ENCODE results near the gene SPEM3. TPM values are rescaled to one million over a fixed set of nuclear protein-coding genes. Genes with fewer than 3 reads are reported as not detected.

SPEM3 gene
- total RNA-seq, 2 experiments from 2014 or later = not detected

- Histone ChIP-seq H3K9me3 (ENCODE audit: low read length) (no peaks in the 10 kb centered on the region), H3K9me2 (ENCODE audit: insufficient read depth, low read length) (no peaks in the 10 kb centered on the region), H3K4me1 (ENCODE audit: insufficient read depth, low read length, poor library complexity, severe bottlenecking) (no peaks in the 10 kb centered on the region), H3K4me2 (ENCODE audit: low read length) (no peak overlapping the region), H4K20me1 (ENCODE audit: insufficient read depth, low read length) (no peaks in the 10 kb centered on the region), H3K36me3 (ENCODE audit: insufficient read depth, low read length) (no peaks in the 10 kb centered on the region), H3K4me3 (ENCODE audit: low read depth, low read length, poor library complexity, severe bottlenecking) (no peak overlapping the region), H3K79me2 (ENCODE audit: insufficient read depth, low read depth, low read length) (no peaks in the 10 kb centered on the region), H2AFZ (ENCODE audit: low read length) (no peak overlapping the region), H3K27ac (ENCODE audit: low read depth, low read length, poor library complexity, severe bottlenecking) (no peak overlapping the region)
- TF ChIP-seq EZH2phosphoT487 (IDR thresholded peaks at IDR 0.05; ENCODE audit: borderline replicate concordance, low read depth, low read length) = no peak
- TF ChIP-seq CTCF (conservative IDR thresholded peaks at IDR 0.05; ENCODE audit: low read length) = no peak
- BruUV-seq (replicated peaks) = no TSS peak
- POLR2A ChIA-PET = interaction anchor here (0.7 to 0.8 kb wide), 2 partner anchors 75 to 129 kb away, joined by 4 to 6 read pairs; no protein-coding TSS in a partner anchor
- intact Hi-C loops (cut with micrococcal nuclease; ENCODE audit: unreplicated experiment) = no loop called here
- CTCF ChIA-PET (ENCODE audit: unreplicated experiment) = interaction anchor here (0.5 kb wide), 1 partner anchor 291 kb away, joined by 3 read pairs; no protein-coding TSS in a partner anchor
- no peak for DNase-seq (ENCODE audit: low spot score)
Measured at GRCh38 chr17:7423679-7424078, 5.0 kb upstream of the SPEM3 start.

- Histone ChIP-seq H4K20me1 (ENCODE audit: insufficient read depth, low read length) (no peaks in the 10 kb centered on the region), H3K9me2 (ENCODE audit: insufficient read depth, low read length) (no peaks in the 10 kb centered on the region), H2AFZ (ENCODE audit: low read length) (no peak within 1 kb of the TSS), H3K36me3 (ENCODE audit: insufficient read depth, low read length) (no peaks in the 10 kb centered on the region), H3K4me2 (ENCODE audit: low read length) (no peak within 1 kb of the TSS), H3K27ac (ENCODE audit: low read depth, low read length, poor library complexity, severe bottlenecking) (no peak within 1 kb of the TSS), H3K9me3 (ENCODE audit: low read length) (no peaks in the 10 kb centered on the region), H3K4me1 (ENCODE audit: insufficient read depth, low read length, poor library complexity, severe bottlenecking) (no peaks in the 10 kb centered on the region), H3K79me2 (ENCODE audit: insufficient read depth, low read depth, low read length) (no peaks in the 10 kb centered on the region), H3K4me3 (ENCODE audit: low read depth, low read length, poor library complexity, severe bottlenecking) (no peak within 1 kb of the TSS)
- intact Hi-C loops (cut with micrococcal nuclease; ENCODE audit: unreplicated experiment) = no loop called here
- no TSS peak for BruUV-seq (replicated peaks)
- no peak for DNase-seq (ENCODE audit: low spot score)
- no peak for TF ChIP-seq CTCF (conservative IDR thresholded peaks at IDR 0.05; ENCODE audit: low read length)
- TF ChIP-seq EZH2phosphoT487 (IDR thresholded peaks at IDR 0.05; ENCODE audit: borderline replicate concordance, low read depth, low read length) = no peak
- ChIA-PET CTCF (ENCODE audit: unreplicated experiment) (interaction anchor here (0.6 kb wide), 1 partner anchor 110 kb away, joined by 4 read pairs; no protein-coding TSS in a partner anchor), POLR2A (no interaction called here)
Measured at GRCh38 chr17:7425316-7425715, 3.3 kb upstream of the SPEM3 start, which contains the start of gene SPEM2. Gene SPEM2, plus strand, starts transcription at chr17:7425616. Its CDS starts 73 bp downstream, at chr17:7425689.

DNA sequence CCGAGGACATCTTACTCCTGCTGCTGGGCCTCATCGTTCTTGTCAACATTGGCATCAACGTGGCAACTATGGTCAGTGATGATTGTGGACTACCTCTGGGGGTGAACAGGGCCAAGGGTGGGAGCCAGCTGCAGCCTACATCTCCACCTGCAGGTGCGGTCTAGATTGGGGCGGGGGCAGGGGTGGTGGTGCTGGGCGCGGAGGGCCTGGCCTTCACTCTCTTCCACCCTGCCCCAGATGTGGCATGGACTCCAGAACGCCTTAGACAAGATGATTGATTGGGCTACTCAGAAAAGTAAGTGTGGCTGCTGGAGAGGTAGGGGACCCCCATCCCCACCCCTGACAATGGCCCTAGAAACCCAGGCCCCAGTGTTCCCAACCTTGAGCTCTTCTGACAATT, 2.9 kb upstream of the SPEM3 start:
- ChIA-PET CTCF (ENCODE audit: unreplicated experiment) (no interaction called here), POLR2A (no interaction called here)
- no peak overlapping the region for H2AFZ ChIP-seq (ENCODE audit: low read length)
- H3K4me1 ChIP-seq (ENCODE audit: insufficient read depth, low read length, poor library complexity, severe bottlenecking) = no peaks in the 10 kb centered on the region
- no peak overlapping the region for H3K27ac ChIP-seq (ENCODE audit: low read depth, low read length, poor library complexity, severe bottlenecking)
- no peak overlapping the region for H3K4me2 ChIP-seq (ENCODE audit: low read length)
- no peak for DNase-seq (ENCODE audit: low spot score)
- H3K9me2 ChIP-seq (ENCODE audit: insufficient read depth, low read length) = no peaks in the 10 kb centered on the region
- H3K36me3 ChIP-seq (ENCODE audit: insufficient read depth, low read length) = no peaks in the 10 kb centered on the region
- intact Hi-C loops (cut with micrococcal nuclease; ENCODE audit: unreplicated experiment) = no loop called here
- no peak overlapping the region for H3K4me3 ChIP-seq (ENCODE audit: low read depth, low read length, poor library complexity, severe bottlenecking)
- no peaks in the 10 kb centered on the region for H3K79me2 ChIP-seq (ENCODE audit: insufficient read depth, low read depth, low read length)
- TF ChIP-seq EZH2phosphoT487 (IDR thresholded peaks at IDR 0.05; ENCODE audit: borderline replicate concordance, low read depth, low read length) (no peak), CTCF (conservative IDR thresholded peaks at IDR 0.05; ENCODE audit: low read length) (no peak)
- BruUV-seq (replicated peaks) = no TSS peak
- H4K20me1 ChIP-seq (ENCODE audit: insufficient read depth, low read length) = no peaks in the 10 kb centered on the region
- no peaks in the 10 kb centered on the region for H3K9me3 ChIP-seq (ENCODE audit: low read length)
